NB4 (cell line): ENCODE data around the gene OR14A2.

Source experiments
- DNase-seq: peaks from one replicate; pipeline ENCODE4 v3.0.0; 2010; ENCODE audit warnings: low read depth
- H3K4me3 ChIP-seq: one replicate; pipeline ENCODE4 v1.5.1; 2011; ENCODE audit warnings: mild to moderate bottlenecking, low read depth, low read length, moderate library complexity
- CTCF ChIP-seq: IDR thresholded peaks from one replicate; pipeline ENCODE4 v1.5.1; 2012; ENCODE audit warnings: low read depth, low read length
- MAX ChIP-seq: IDR thresholded peaks from 2 replicates; pipeline ENCODE4 v1.6.1; 2011; ENCODE audit warnings: low read depth, low read length
- MYC ChIP-seq: IDR thresholded peaks from 2 replicates; pipeline ENCODE4 v1.6.1; 2011; ENCODE audit warnings: low read depth, low read length

OR14A2 gene

GRCh38 chr1:247679639-247680038, 68.3 kb downstream of the OR14A2 start, which contains the start of gene OR13G1:
TSS of gene OR13G1 (minus strand) at chr1:247679739. CDS start at chr1:247673041, 6,698 bp downstream.
- no peak within 1 kb of the TSS for H3K4me3 ChIP-seq
- TF ChIP-seq CTCF (no peak), MYC (no peak), MAX (no peak)
- DNase-seq, result no peak
